ENCODE results near the gene DDX24.

GRCh38 chr14:94047581-94047980 is 33.4 kb downstream of the DDX24 start:
- no peak for TF ChIP-seq CTCF (conservative IDR thresholded peaks at IDR 0.05 in 1 of 2, IDR thresholded peaks at IDR 0.05 in 1 of 2; ENCODE audit: extremely low read depth in 1 of 2, insufficient read depth in 1 of 2, low read depth in 1 of 2, low read length in 2 of 2)
- TF ChIP-seq EZH2 (IDR thresholded peaks at IDR 0.05; ENCODE audit: borderline replicate concordance, low read length), result no peak
